OCI-LY7 (cell line): ENCODE measurements around the gene RPS5.

Experiments
- CTCF ChIP-seq: fragments of 200-600 bp; sonication (generic); conservative IDR thresholded peaks from 2 replicates; pipeline ENCODE4 v1.5.1; 2014; ENCODE audit warnings: mild to moderate bottlenecking, antibody characterized with exemption, low read length, moderate library complexity, mixed read lengths
- EZH2phosphoT487 ChIP-seq: fragments of 200-600 bp; sonication (generic); IDR thresholded peaks from 2 replicates; pipeline ENCODE4 v1.6.1; 2018; ENCODE audit warnings: low read depth, borderline replicate concordance, mild to moderate bottlenecking, mixed run types, antibody characterized with exemption, low read length, moderate library complexity, mixed read lengths

- TF ChIP-seq CTCF (no peak), EZH2phosphoT487 (no peak)
Measured at GRCh38 chr19:58401840-58402421, 14.9 kb downstream of the RPS5 start.
